ENCODE data around the gene EXOC5.

Gene EXOC5

DNA sequence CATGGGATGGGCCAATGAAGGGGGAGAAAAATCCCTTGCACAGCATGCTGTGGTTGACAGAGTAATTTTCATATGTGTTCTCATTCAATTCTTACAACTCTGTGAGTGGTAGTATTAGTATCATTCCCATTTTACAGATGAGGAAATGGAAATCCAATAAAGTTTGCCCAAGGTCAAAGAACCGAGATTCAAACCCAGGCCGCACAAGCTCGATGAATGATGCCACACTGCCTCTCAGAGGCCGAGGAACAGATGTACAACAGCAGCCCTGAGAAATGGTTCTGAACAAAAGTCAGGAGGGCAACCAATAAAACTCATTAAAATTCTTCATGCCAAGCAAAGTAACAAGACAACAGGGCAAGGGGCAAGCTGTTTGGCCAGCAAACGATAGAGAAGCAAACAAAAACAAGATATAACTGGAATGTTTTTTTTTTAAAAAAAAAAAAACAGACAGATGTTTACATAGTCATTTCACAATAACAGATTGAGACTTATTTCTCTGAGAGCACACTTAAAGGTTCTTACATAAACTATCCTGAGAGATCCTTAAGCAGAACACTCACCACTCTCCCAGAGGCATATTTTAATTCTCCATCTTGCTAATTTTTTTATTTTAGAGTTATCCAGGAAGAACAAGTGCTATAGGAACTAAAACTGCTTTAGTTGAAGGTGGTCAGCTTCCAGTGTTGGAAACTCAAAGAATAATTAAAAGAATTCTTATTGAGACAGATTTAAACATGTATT is 85.8 kb downstream of the EXOC5 start:
- TF ChIP-seq, protein P1, sequence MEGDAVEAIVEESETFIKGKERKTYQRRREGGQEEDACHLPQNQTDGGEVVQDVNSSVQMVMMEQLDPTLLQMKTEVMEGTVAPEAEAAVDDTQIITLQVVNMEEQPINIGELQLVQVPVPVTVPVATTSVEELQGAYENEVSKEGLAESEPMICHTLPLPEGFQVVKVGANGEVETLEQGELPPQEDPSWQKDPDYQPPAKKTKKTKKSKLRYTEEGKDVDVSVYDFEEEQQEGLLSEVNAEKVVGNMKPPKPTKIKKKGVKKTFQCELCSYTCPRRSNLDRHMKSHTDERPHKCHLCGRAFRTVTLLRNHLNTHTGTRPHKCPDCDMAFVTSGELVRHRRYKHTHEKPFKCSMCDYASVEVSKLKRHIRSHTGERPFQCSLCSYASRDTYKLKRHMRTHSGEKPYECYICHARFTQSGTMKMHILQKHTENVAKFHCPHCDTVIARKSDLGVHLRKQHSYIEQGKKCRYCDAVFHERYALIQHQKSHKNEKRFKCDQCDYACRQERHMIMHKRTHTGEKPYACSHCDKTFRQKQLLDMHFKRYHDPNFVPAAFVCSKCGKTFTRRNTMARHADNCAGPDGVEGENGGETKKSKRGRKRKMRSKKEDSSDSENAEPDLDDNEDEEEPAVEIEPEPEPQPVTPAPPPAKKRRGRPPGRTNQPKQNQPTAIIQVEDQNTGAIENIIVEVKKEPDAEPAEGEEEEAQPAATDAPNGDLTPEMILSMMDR (IDR thresholded peaks at IDR 0.05; ENCODE audit: low read depth, low read length), result peak; percentile 7; the same call in 1 of the 2 replicates
- DNase-seq (ENCODE audit: extremely low read depth, low read depth), result no peak

GRCh38 chr14:57179273-57179672 is 89.4 kb downstream of the EXOC5 start:
- DNase-seq (ENCODE audit: extremely low read depth, low read depth), result no peak

DNA sequence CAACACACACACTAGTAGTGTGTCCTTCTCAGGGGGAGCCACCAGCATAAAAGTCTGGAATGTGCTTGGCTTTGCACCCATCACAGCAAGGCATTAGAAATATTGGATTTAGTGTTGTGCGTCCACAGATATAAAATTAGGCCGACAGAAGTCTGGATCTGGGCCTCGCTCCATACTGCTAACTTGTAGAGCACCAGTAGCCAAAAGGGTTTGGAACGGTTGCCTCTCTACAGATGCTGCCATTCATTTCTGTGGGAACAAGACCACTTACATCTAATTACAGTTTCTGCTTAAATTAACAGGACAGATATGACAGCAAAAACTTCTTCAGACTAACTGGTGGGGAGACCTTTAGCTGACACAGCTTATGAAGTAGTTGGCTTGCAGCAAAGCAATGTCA is 94.2 kb downstream of the EXOC5 start:
- no peak for DNase-seq (ENCODE audit: extremely low read depth, low read depth)
- TF ChIP-seq, protein P1 (IDR thresholded peaks at IDR 0.05; ENCODE audit: low read depth, low read length), result no peak

More at GRCh38 chr14:57179273-57179672, 89.4 kb downstream of the EXOC5 start:
- TF ChIP-seq, protein P1 (IDR thresholded peaks at IDR 0.05; ENCODE audit: low read depth, low read length), result no peak

- no peak for DNase-seq (ENCODE audit: extremely low read depth, low read depth)
- TF ChIP-seq, protein P1 (IDR thresholded peaks at IDR 0.05; ENCODE audit: low read depth, low read length), result no peak
Measured at GRCh38 chr14:57171903-57172302, 96.8 kb downstream of the EXOC5 start.

- TF ChIP-seq, protein P1 (IDR thresholded peaks at IDR 0.05; ENCODE audit: low read depth, low read length), result no peak
- DNase-seq (ENCODE audit: extremely low read depth, low read depth), result no peak
Measured at GRCh38 chr14:57171363-57171762, 97.3 kb downstream of the EXOC5 start.

DNA sequence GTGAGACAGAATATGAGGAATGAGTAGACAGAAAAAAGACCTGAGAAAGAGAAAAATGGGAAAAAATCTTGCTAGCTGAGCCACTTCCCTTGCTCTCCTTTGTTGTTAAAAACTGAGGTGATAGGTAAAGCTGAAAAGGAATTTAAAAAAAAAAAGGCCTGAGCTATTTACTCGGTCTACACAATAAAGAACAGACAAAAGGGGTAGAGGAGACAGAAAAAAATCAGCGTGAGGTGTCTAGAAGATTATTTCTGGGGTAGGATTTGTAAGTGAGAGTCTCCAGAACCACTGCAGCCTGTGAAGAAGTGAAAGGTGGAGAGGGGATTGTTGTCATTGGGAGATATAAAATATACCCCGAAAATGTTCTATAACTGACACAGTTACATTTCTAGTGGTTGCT is 98.8 kb downstream of the EXOC5 start:
- no peak for DNase-seq (ENCODE audit: extremely low read depth, low read depth)
- TF ChIP-seq, protein P1 (IDR thresholded peaks at IDR 0.05; ENCODE audit: low read depth, low read length), result no peak

GRCh38 chr14:57168138-57168679 is 100.5 kb downstream of the EXOC5 start:
- TF ChIP-seq, protein P1 (IDR thresholded peaks at IDR 0.05; ENCODE audit: low read depth, low read length), result no peak

More at GRCh38 chr14:57168138-57168679, 100.5 kb downstream of the EXOC5 start:
- no peak for DNase-seq (ENCODE audit: extremely low read depth, low read depth)
